IMR-90 (cell line): ENCODE data around the gene BCAT1. TPM values are rescaled to one million over a fixed set of nuclear protein-coding genes. Genes with fewer than 3 reads are reported as not detected.
A peak's percentile ranks its signal among the peaks of the same experiment; 100 is the strongest.

Experiments used
- ATAC-seq: fragments of 200-7000 bp; cut with Tn5 transposase; 2 replicates; pipeline ENCODE4 v1.9.1; 2020; ENCODE audit warnings: low read depth, mild to moderate bottlenecking, moderate library complexity
- BruUV-seq: library from RNA; stranded (reverse); fragments of 400-500 nt; replicated peaks from 2 replicates; lab custom pipeline; 2021; lab: Mats Ljungman, UMichigan
- CTCF ChIA-PET: fragments of 300-600 bp; formaldehyde crosslinking; extraction: SDS; loops from one replicate; lab custom pipeline; 2021; ENCODE audit warnings: antibody characterized with exemption; lab: Yijun Ruan, JAX
- POLR2A ChIA-PET: fragments of 300-600 bp; sonication (Branson Sonifier 250); formaldehyde crosslinking; loops from one replicate; lab custom pipeline; 2022; ENCODE audit warnings: antibody characterized with exemption; ENCODE audit not compliant: unreplicated experiment; lab: Charles Lee
- DNase-seq: peaks from one replicate; pipeline ENCODE4 v3.0.0; 2013
- H2AFZ ChIP-seq: replicated peaks from 2 replicates; pipeline ENCODE3; 2013; ENCODE audit warnings: low read length, mild to moderate bottlenecking; ENCODE audit not compliant: poor library complexity
- H2AK5ac ChIP-seq: 2 replicates; pipeline ENCODE4 v1.6.1; 2013; ENCODE audit warnings: low read depth, low read length, inconsistent platforms
- H2AK9ac ChIP-seq: replicated peaks from 2 replicates; pipeline ENCODE3; 2013; ENCODE audit warnings: mild to moderate bottlenecking, low read depth, low read length, moderate library complexity; ENCODE audit not compliant: poor library complexity
- H2BK120ac ChIP-seq: 2 replicates; pipeline ENCODE4 v1.6.1; 2013; ENCODE audit warnings: low read depth, low read length, inconsistent platforms
- H2BK15ac ChIP-seq: 3 replicates; pipeline ENCODE4 v1.6.1; 2013; ENCODE audit warnings: low read depth, low read length, inconsistent platforms
- H2BK20ac ChIP-seq: 2 replicates; pipeline ENCODE4 v1.6.1; 2013; ENCODE audit warnings: low read depth, mild to moderate bottlenecking, inconsistent platforms, low read length, moderate library complexity
- H2BK5ac ChIP-seq: 2 replicates; pipeline ENCODE4 v1.6.1; 2013; ENCODE audit warnings: mild to moderate bottlenecking, low read depth, low read length, inconsistent platforms; ENCODE audit not compliant: poor library complexity, severe bottlenecking
- H3K14ac ChIP-seq: replicated peaks from 2 replicates; pipeline ENCODE4 v1.6.1; 2013; ENCODE audit warnings: low read depth, low read length, inconsistent platforms
- H3K18ac ChIP-seq: 2 replicates; pipeline ENCODE4 v1.6.1; 2013; ENCODE audit warnings: low read depth, low read length, control low read depth
- H3K23ac ChIP-seq: 2 replicates; pipeline ENCODE4 v1.6.1; 2013; ENCODE audit warnings: low read depth, low read length, inconsistent platforms
- H3K27ac ChIP-seq: 2 replicates; pipeline ENCODE4 v1.5.1; 2013; ENCODE audit warnings: mild to moderate bottlenecking, control low read depth, low read length; ENCODE audit not compliant: insufficient read depth
- H3K27me3 ChIP-seq: 2 replicates; pipeline ENCODE4 v1.6.1; 2013; ENCODE audit warnings: low read length; ENCODE audit not compliant: control insufficient read depth, insufficient read depth
- H3K36me3 ChIP-seq: 2 replicates; pipeline ENCODE4 v1.6.1; 2013; ENCODE audit warnings: low read length, mixed read lengths; ENCODE audit not compliant: control insufficient read depth, insufficient read depth
- H3K4ac ChIP-seq: 2 replicates; pipeline ENCODE4 v1.6.1; 2013; ENCODE audit warnings: low read depth, low read length, inconsistent platforms
- H3K4me1 ChIP-seq: 2 replicates; pipeline ENCODE4 v1.6.1; 2013; ENCODE audit warnings: low read length, mixed read lengths; ENCODE audit not compliant: control insufficient read depth, insufficient read depth
- H3K4me2 ChIP-seq: 2 replicates; pipeline ENCODE4 v1.6.1; 2013; ENCODE audit warnings: low read depth, mild to moderate bottlenecking, control low read depth, low read length, moderate library complexity
- H3K4me3 ChIP-seq: 2 replicates; pipeline ENCODE4 v1.5.1; 2013; ENCODE audit warnings: low read depth, mild to moderate bottlenecking, control low read depth, low read length, moderate library complexity; ENCODE audit not compliant: insufficient read depth
- H3K56ac ChIP-seq: 2 replicates; pipeline ENCODE4 v1.6.1; 2013; ENCODE audit warnings: low read length, inconsistent platforms; ENCODE audit not compliant: insufficient read depth; ENCODE audit errors: extremely low read depth
- H3K79me1 ChIP-seq, 2 experiments: 2 replicates each; pipeline ENCODE4 v1.6.1; 2013; ENCODE audit warnings: low read length in 2 of 2, inconsistent platforms in 1 of 2, low read depth in 1 of 2
- H3K9ac ChIP-seq: 2 replicates; pipeline ENCODE4 v1.6.1; 2013; ENCODE audit warnings: low read depth, low read length, control low read depth
- H3K9me1 ChIP-seq: 2 replicates; pipeline ENCODE4 v1.6.1; 2013; ENCODE audit warnings: low read length, inconsistent platforms; ENCODE audit not compliant: insufficient read depth
- H3K9me3 ChIP-seq: 2 replicates; pipeline ENCODE4 v1.6.1; 2013; ENCODE audit warnings: low read length; ENCODE audit not compliant: control insufficient read depth, insufficient read depth
- H4K20me1 ChIP-seq: 2 replicates; pipeline ENCODE4 v1.6.1; 2013; ENCODE audit warnings: low read length, inconsistent platforms; ENCODE audit not compliant: insufficient read depth
- H4K5ac ChIP-seq: 2 replicates; pipeline ENCODE4 v1.6.1; 2013; ENCODE audit warnings: mild to moderate bottlenecking, low read depth, low read length, control low read depth
- H4K8ac ChIP-seq, 2 experiments: 2 replicates each; pipeline ENCODE4 v1.6.1; 2013; ENCODE audit warnings: low read depth in 2 of 2, low read length in 2 of 2, control low read depth in 1 of 2, inconsistent platforms in 1 of 2
- H4K91ac ChIP-seq: 2 replicates; pipeline ENCODE4 v1.6.1; 2013; ENCODE audit warnings: low read depth, low read length, inconsistent platforms; ENCODE audit not compliant: insufficient read depth
- BHLHE40 ChIP-seq: fragments of 150-350 bp; IDR thresholded peaks from 2 replicates; pipeline ENCODE4 v1.6.1; 2016; ENCODE audit warnings: mild to moderate bottlenecking, low read depth, low read length
- CHD1 ChIP-seq: IDR thresholded peaks from 2 replicates; pipeline ENCODE4 v1.6.1; 2012; ENCODE audit warnings: low read depth, low read length, improper control_type of control experiment
- ELK1 ChIP-seq: fragments of 150-350 bp; IDR thresholded peaks from 2 replicates; pipeline ENCODE4 v1.6.1; 2016; ENCODE audit warnings: low read depth, mild to moderate bottlenecking, low read length, moderate library complexity, borderline replicate concordance
- FOS ChIP-seq: fragments of 150-350 bp; IDR thresholded peaks from 2 replicates; pipeline ENCODE4 v1.6.1; 2016; ENCODE audit warnings: low read depth, low read length
- MAFK ChIP-seq: IDR thresholded peaks from 2 replicates; pipeline ENCODE4 v1.6.1; 2012; ENCODE audit warnings: low read depth, low read length, improper control_type of control experiment
- MAZ ChIP-seq: IDR thresholded peaks from 2 replicates; pipeline ENCODE4 v1.6.1; 2012; ENCODE audit warnings: low read depth, mild to moderate bottlenecking, low read length, improper control_type of control experiment, moderate library complexity, borderline replicate concordance
- NFE2L2 ChIP-seq: fragments of 150-350 bp; IDR thresholded peaks from 2 replicates; pipeline ENCODE4 v1.6.1; 2016; ENCODE audit warnings: low read depth, mild to moderate bottlenecking, low read length
- POLR2A ChIP-seq: IDR thresholded peaks from 2 replicates; pipeline ENCODE4 v1.6.1; 2012; ENCODE audit warnings: mild to moderate bottlenecking, low read depth, low read length
- RCOR1 ChIP-seq: IDR thresholded peaks from 2 replicates; pipeline ENCODE4 v1.6.1; 2012; ENCODE audit warnings: mild to moderate bottlenecking, low read length, improper control_type of control experiment; ENCODE audit not compliant: insufficient replicate concordance
- SMC3 ChIP-seq: fragments of 150-350 bp; IDR thresholded peaks from 2 replicates; pipeline ENCODE4 v1.6.1; 2016; ENCODE audit warnings: low read depth, mild to moderate bottlenecking, antibody characterized with exemption, low read length, moderate library complexity
- USF2 ChIP-seq: fragments of 150-350 bp; IDR thresholded peaks from 2 replicates; pipeline ENCODE4 v1.6.1; 2017; ENCODE audit warnings: mild to moderate bottlenecking, antibody characterized with exemption, low read length, low read depth
- WGBS, 2 experiments: methylation state at CpG; one replicate each; pipeline versions ENCODE4 v1.1.5 to v1.1.7; 2013; ENCODE audit warnings: missing lambda C conversion rate in 2 of 2; ENCODE audit not compliant: insufficient read length in 1 of 2; ENCODE audit errors: extremely low coverage in 2 of 2; 5-methylcytosine and 5-hydroxymethylcytosine counted together
- dilution Hi-C: fragments of 300-500 bp; cut with HindIII; formaldehyde crosslinking; loops from one replicate; pipeline ENCODE4 v1.14.3; 2018; ENCODE audit warnings: low sequenced_read_pairs; ENCODE audit not compliant: unreplicated experiment
- in situ Hi-C: fragments of 300-500 bp; cut with MboI; formaldehyde crosslinking; loops from 3 replicates; pipeline ENCODE4 v1.14.3; 2019; ENCODE audit warnings: low sequenced_read_pairs, inconsistent platforms, mixed read lengths
- intact Hi-C: fragments of 100-400 bp; cut with micrococcal nuclease; formaldehyde crosslinking; loops from 2 replicates; pipeline ENCODE4 v1.10.0; 2022
- polyA plus RNA-seq, 3 experiments: library from polyadenylated mRNA; depleted of rRNA; stranded (reverse); fragments of >200 nt; gene quantifications; 2 replicates each; pipeline ENCODE4 v1.2.3, GENCODE V29; 2012; ENCODE audit warnings: low replicate concordance in 1 of 3
- total RNA-seq: library from RNA; depleted of rRNA; stranded (reverse); fragments of >200 nt; gene quantifications from 2 replicates; pipeline ENCODE4 v1.2.3, GENCODE V29; 2012

Gene BCAT1
- total and polyA plus RNA-seq, 2 of the 4 experiments (the other 2 are of a cell fraction) = 30.4 to 683 TPM

GRCh38 chr12:24909667-24910066 is 39.2 kb downstream of the BCAT1 start:
- Histone ChIP-seq H3K27ac (peak overlapping the region; percentile 24), H3K4me2 (no peak overlapping the region)
- in situ Hi-C loops = no loop called here

More at GRCh38 chr12:24909667-24910066, 39.2 kb downstream of the BCAT1 start:
- Histone ChIP-seq H3K4me1 (peaks cover 23% of the 10 kb centered on the region), H3K27me3 (no peaks in the 10 kb centered on the region), H3K9me1 (peaks cover 25% of the 10 kb centered on the region), H4K5ac (peak overlapping the region; percentile 85; the same call in 1 of the 2 replicates), H3K23ac (peak overlapping the region; percentile 10; the same call in 1 of the 2 replicates), H2BK5ac (peak overlapping the region; percentile 72), H3K18ac (peak overlapping the region; percentile 92; the same call in 1 of the 2 replicates), H2BK20ac (peak overlapping the region; percentile 73), H4K20me1 (peaks cover 29% of the 10 kb centered on the region; the same call in 1 of the 2 replicates), H2BK15ac (peak overlapping the region; percentile 51; the same call in 1 of the 3 replicates), H3K56ac (no peak overlapping the region), H2AFZ (no peak overlapping the region), H2AK9ac (no peak overlapping the region), H3K4me3 (no peak overlapping the region), H3K9ac (no peak overlapping the region), H4K8ac (peak overlapping the region; percentile 7 to 36; a peak in 2 of 4 replicates), H2BK120ac (peak overlapping the region; percentile 70; the same call in 1 of the 2 replicates), H3K36me3 (peaks cover 4% of the 10 kb centered on the region), H3K14ac (peak overlapping the region; percentile 13), H2AK5ac (0 out of 2 replicates have a peak overlapping the region, but pooled peaks have one; percentile 53), H3K9me3 (0 out of 2 replicates have a peak, but pooled peaks cover 2% of the 10 kb centered on the region), H4K91ac (peak overlapping the region; percentile 18; the same call in 1 of the 2 replicates), H3K4ac (peak overlapping the region; percentile 45), H3K79me1 (peaks cover 47 to 81% of the 10 kb centered on the region in 2 experiments)
- POLR2A ChIA-PET = no interaction called here
- TF ChIP-seq MAZ (peak; percentile 44; the same call in 1 of the 2 replicates), POLR2A (peak; percentile 61; the same call in 1 of the 2 replicates), USF2 (peak; percentile 96), NFE2L2 (peak; percentile 46), FOS (peak; percentile 84), BHLHE40 (peak; percentile 90), RCOR1 (no peak), MAFK (no peak), CHD1 (no peak), SMC3 (no peak), ELK1 (no peak)
- intact Hi-C loops (loop anchor here (5.0 kb wide), 1 partner anchor 38 kb away; the partner anchor contains the start of gene BCAT1), dilution Hi-C loops (no loop called here)
- peak; percentile 97 for DNase-seq
- ATAC-seq = peak; percentile 25
- CTCF ChIA-PET = no interaction called here
- no CpG with 5 or more reads among the region's 3 CpGs for WGBS, 2 experiments
- BruUV-seq = no TSS peak
